Esophagus squamous epithelium (tissue), 4 donors: ENCODE measurements around the gene CCDC201.
"Not testable (repeated sequence)": the region's sequence is repeated elsewhere in the genome, so short reads cannot be mapped to it uniquely, and the experiment has no call there.

ENCODE experiments used
- POLR2A ChIP-seq, 4 donors: fragments of 450-650 bp; IDR thresholded peaks; one replicate each; pipeline ENCODE4 v1.6.1; 2017; ENCODE audit warnings: antibody characterized with exemption in 4 of 4, mild to moderate bottlenecking in 4 of 4, moderate library complexity in 3 of 4
- TF ChIP-seq, protein P1 (sequence below), 6 experiments: fragments of 450-650 bp in 4 of 6; fragments of 200-600 bp in 2 of 6; sonication (generic) in 2 of 6; IDR thresholded peaks; one replicate each; pipeline ENCODE4 v1.5.1; 2016 to 2019; ENCODE audit warnings: antibody characterized with exemption in 6 of 6, mild to moderate bottlenecking in 4 of 6, moderate library complexity in 4 of 6

DNA sequence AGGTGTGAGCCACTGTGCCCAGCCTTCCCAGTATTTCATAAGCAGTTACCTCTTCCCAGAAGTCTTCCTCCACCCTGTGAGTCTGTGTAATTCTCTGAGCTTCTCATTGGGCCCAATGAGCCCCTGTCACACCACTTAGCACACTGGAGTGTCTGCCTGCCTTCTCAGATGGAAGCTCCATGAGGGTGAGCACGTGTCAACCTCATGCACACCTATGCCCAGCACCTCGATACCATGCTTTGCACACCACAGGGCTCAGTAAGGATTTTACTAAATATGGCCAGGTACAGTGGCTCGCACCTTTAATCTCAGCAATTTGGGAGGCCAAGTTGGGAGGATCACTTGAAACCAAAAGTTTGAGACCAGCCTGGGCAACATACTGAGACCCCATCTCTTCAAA is 46.3 kb downstream of the CCDC201 start:
- TF ChIP-seq POLR2A (IDR thresholded peaks at IDR 0.05): not testable (repeated sequence)
- TF ChIP-seq, protein P1, sequence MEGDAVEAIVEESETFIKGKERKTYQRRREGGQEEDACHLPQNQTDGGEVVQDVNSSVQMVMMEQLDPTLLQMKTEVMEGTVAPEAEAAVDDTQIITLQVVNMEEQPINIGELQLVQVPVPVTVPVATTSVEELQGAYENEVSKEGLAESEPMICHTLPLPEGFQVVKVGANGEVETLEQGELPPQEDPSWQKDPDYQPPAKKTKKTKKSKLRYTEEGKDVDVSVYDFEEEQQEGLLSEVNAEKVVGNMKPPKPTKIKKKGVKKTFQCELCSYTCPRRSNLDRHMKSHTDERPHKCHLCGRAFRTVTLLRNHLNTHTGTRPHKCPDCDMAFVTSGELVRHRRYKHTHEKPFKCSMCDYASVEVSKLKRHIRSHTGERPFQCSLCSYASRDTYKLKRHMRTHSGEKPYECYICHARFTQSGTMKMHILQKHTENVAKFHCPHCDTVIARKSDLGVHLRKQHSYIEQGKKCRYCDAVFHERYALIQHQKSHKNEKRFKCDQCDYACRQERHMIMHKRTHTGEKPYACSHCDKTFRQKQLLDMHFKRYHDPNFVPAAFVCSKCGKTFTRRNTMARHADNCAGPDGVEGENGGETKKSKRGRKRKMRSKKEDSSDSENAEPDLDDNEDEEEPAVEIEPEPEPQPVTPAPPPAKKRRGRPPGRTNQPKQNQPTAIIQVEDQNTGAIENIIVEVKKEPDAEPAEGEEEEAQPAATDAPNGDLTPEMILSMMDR (IDR thresholded peaks at IDR 0.05): not testable (repeated sequence)
